WTC11 (cell line): ENCODE data around the gene RASSF3. TPM values are rescaled to one million over a fixed set of nuclear protein-coding genes. Genes with fewer than 3 reads are reported as not detected.

Experiments used
- ATAC-seq: fragments of 200-7000 bp; cut with Tn5 transposase; 2 replicates; pipeline ENCODE4 v1.10.0; 2021; ENCODE audit warnings: mild to moderate bottlenecking, moderate library complexity
- CTCF ChIA-PET: fragments of 300-600 bp; sonication (Branson Sonifier 250); formaldehyde crosslinking; loops from one replicate; lab custom pipeline; 2021; ENCODE audit warnings: antibody characterized with exemption; lab: Charles Lee
- POLR2A ChIA-PET: fragments of 350-600 bp; sonication (Branson Sonifier 250); formaldehyde crosslinking; loops from one replicate; lab custom pipeline; 2021; ENCODE audit warnings: antibody characterized with exemption; lab: Charles Lee
- DNase-seq: peaks from one replicate; pipeline ENCODE4 v3.0.0; 2021; ENCODE audit warnings: low spot score
- H3K27ac Mint-ChIP-seq: 2 replicates; pipeline ENCODE4 v1.8.0; 2021; ENCODE audit warnings: mixed read lengths
- H3K27me3 Mint-ChIP-seq: 2 replicates; pipeline ENCODE4 v1.8.0; 2021; ENCODE audit warnings: low read depth, mild to moderate bottlenecking, moderate library complexity, mixed read lengths
- H3K36me3 Mint-ChIP-seq: 2 replicates; pipeline ENCODE4 v1.8.0; 2021; ENCODE audit warnings: mixed read lengths
- H3K4me1 Mint-ChIP-seq: 2 replicates; pipeline ENCODE4 v1.8.0; 2022; ENCODE audit warnings: mixed read lengths
- H3K4me3 Mint-ChIP-seq: 2 replicates; pipeline ENCODE4 v1.8.0; 2021; ENCODE audit warnings: mild to moderate bottlenecking, moderate library complexity, mixed read lengths
- H3K9me3 Mint-ChIP-seq: 2 replicates; pipeline ENCODE4 v1.8.0; 2021; ENCODE audit warnings: mixed read lengths
- CREB1 ChIP-seq: sonication (generic); formaldehyde crosslinking; IDR thresholded peaks from 2 replicates; pipeline ENCODE4 v1.8.0; 2023; ENCODE audit warnings: mild to moderate bottlenecking, missing genetic modification reagents
- FOXP1 ChIP-seq: sonication (generic); formaldehyde crosslinking; IDR thresholded peaks from 2 replicates; pipeline ENCODE4 v1.8.0; 2022; ENCODE audit warnings: missing genetic modification reagents, mild to moderate bottlenecking, moderate library complexity, borderline replicate concordance
- GABPB1 ChIP-seq: sonication (generic); formaldehyde crosslinking; IDR thresholded peaks from 2 replicates; pipeline ENCODE4 v1.8.1; 2023; ENCODE audit warnings: mild to moderate bottlenecking, missing genetic modification reagents
- GTF2I ChIP-seq: fragments of 250-450 bp; sonication (Bioruptor Pico); conservative IDR thresholded peaks from 2 replicates; pipeline ENCODE4 v1.4.0; 2021; ENCODE audit warnings: mild to moderate bottlenecking
- HMGA2 ChIP-seq: fragments of 250-450 bp; sonication (Bioruptor Pico); IDR thresholded peaks from 2 replicates; pipeline ENCODE4 v1.4.0; 2021; ENCODE audit warnings: mild to moderate bottlenecking, moderate library complexity
- NR3C1 ChIP-seq: sonication (generic); formaldehyde crosslinking; conservative IDR thresholded peaks from 2 replicates; pipeline ENCODE4 v1.8.1; 2023; ENCODE audit warnings: low read depth, mild to moderate bottlenecking, missing genetic modification reagents
- OVOL2 ChIP-seq: fragments of 250-450 bp; sonication (Bioruptor Pico); IDR thresholded peaks from 2 replicates; pipeline ENCODE4 v1.9.0; 2021; ENCODE audit warnings: mild to moderate bottlenecking, borderline replicate concordance
- PRRX2 ChIP-seq: fragments of 250-450 bp; sonication (Bioruptor Pico); IDR thresholded peaks from 2 replicates; pipeline ENCODE4 v1.8.0; 2021; ENCODE audit warnings: mild to moderate bottlenecking
- RORB ChIP-seq: fragments of 250-450 bp; sonication (Bioruptor Pico); IDR thresholded peaks from 2 replicates; pipeline ENCODE4 v1.9.0; 2021; ENCODE audit warnings: mild to moderate bottlenecking
- SMAD3 ChIP-seq: sonication (generic); formaldehyde crosslinking; IDR thresholded peaks from 2 replicates; pipeline ENCODE4 v1.8.0; 2022; ENCODE audit warnings: missing genetic modification reagents, mild to moderate bottlenecking, borderline replicate concordance
- TCF7 ChIP-seq: sonication (generic); formaldehyde crosslinking; IDR thresholded peaks from 2 replicates; pipeline ENCODE4 v1.8.0; 2022; ENCODE audit warnings: mild to moderate bottlenecking, low read depth, missing genetic modification reagents, moderate library complexity
- ZMAT4 ChIP-seq: fragments of 250-450 bp; sonication (Bioruptor Pico); IDR thresholded peaks from 2 replicates; pipeline ENCODE4 v1.9.0; 2021; ENCODE audit warnings: mild to moderate bottlenecking
- ZNF425 ChIP-seq: fragments of 250-450 bp; sonication (Bioruptor Pico); conservative IDR thresholded peaks from 2 replicates; pipeline ENCODE4 v1.9.0; 2021; ENCODE audit warnings: mild to moderate bottlenecking
- ZNF532 ChIP-seq: fragments of 250-450 bp; sonication (Bioruptor Pico); IDR thresholded peaks from 2 replicates; pipeline ENCODE4 v1.9.0; 2021; ENCODE audit warnings: mild to moderate bottlenecking, borderline replicate concordance
- total RNA-seq: library from RNA; stranded (reverse); gene quantifications from 3 replicates; pipeline ENCODE4 v1.2.3, GENCODE V29; 2021
- TF ChIP-seq, protein P1 (sequence below): sonication (generic); formaldehyde crosslinking; IDR thresholded peaks from 2 replicates; pipeline ENCODE4 v1.8.0; 2023; ENCODE audit warnings: missing genetic modification reagents
- TF ChIP-seq, protein P2 (sequence below): sonication (generic); formaldehyde crosslinking; conservative IDR thresholded peaks from 2 replicates; pipeline ENCODE4 v1.8.1; 2022; ENCODE audit warnings: mild to moderate bottlenecking, missing genetic modification reagents
- TF ChIP-seq, protein P3 (sequence below): sonication (generic); formaldehyde crosslinking; IDR thresholded peaks from 2 replicates; pipeline ENCODE4 v1.8.1; 2023; ENCODE audit warnings: mild to moderate bottlenecking, moderate library complexity, missing genetic modification reagents

The RASSF3 gene
- total RNA-seq, 1 experiment from 2014 or later, result 54.7 TPM

DNA sequence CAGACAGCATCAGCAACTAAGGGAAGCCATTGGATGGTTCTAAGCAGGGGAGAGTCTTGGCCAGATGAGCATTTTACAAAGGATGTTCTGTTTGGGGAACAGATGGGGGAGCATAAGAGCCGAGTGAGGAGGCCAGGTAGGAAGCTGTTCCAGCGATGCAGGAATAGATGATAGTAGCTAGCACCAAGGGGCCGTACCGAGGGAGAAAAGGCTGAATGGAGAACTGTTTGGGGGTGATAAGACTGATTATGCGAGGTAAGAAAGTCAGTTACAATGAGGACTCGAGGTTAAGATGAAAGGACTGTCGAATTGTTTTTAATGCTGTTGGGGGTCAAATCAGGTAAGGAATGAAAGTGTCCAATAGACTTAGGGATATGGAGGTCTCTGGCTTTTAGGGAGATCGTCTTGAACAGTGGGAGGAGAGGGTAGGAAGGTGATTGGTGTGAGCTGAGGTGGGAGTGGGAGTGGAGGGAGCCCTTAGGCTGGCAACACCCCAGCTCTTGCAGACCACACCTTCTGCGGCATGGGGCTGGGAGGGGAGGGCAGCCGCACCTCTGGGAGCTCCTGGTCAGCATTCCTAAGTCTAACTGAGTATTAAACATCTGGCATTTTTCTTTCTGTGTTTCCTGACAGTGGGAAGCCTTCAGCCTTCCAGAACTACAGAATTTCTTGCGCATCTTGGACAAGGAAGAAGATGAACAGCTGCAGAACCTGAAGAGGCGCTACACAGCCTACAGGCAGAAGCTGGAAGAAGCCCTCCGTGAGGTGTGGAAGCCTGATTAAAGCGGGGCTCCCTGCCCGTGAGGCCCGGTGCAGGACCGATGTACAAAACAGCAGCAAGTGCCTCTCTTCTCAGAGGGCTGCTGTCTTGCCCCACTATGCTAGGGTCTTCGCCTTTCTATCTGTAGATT lies 84.1 kb downstream of the RASSF3 start:
- H3K36me3 Mint-ChIP-seq, result peaks cover 8% of the 10 kb centered on the region
- CTCF ChIA-PET, result interaction anchor here (1.0 to 5.5 kb wide), 9 partner anchors 12 to 145 kb away, joined by 3 to 83 read pairs (median 4); no protein-coding TSS in a partner anchor
- H3K27me3 Mint-ChIP-seq, result no peaks in the 10 kb centered on the region
- peaks cover 40% of the 10 kb centered on the region for H3K4me1 Mint-ChIP-seq
- no peak for DNase-seq
- TF ChIP-seq GABPB1 (CRISPR knock-in tag), result no peak
- no peak for TF ChIP-seq ZNF532 (CRISPR knock-in tag)
- TF ChIP-seq, protein P1, sequence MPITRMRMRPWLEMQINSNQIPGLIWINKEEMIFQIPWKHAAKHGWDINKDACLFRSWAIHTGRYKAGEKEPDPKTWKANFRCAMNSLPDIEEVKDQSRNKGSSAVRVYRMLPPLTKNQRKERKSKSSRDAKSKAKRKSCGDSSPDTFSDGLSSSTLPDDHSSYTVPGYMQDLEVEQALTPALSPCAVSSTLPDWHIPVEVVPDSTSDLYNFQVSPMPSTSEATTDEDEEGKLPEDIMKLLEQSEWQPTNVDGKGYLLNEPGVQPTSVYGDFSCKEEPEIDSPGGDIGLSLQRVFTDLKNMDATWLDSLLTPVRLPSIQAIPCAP (CRISPR knock-in tag), result no peak
- TF ChIP-seq ZMAT4 (CRISPR knock-in tag), result no peak
- TF ChIP-seq, protein P2, sequence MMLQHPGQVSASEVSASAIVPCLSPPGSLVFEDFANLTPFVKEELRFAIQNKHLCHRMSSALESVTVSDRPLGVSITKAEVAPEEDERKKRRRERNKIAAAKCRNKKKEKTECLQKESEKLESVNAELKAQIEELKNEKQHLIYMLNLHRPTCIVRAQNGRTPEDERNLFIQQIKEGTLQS (CRISPR knock-in tag), result no peak
- no peak for TF ChIP-seq HMGA2 (CRISPR knock-in tag)
- TF ChIP-seq GTF2I, result no peak
- no peak for TF ChIP-seq OVOL2 (CRISPR knock-in tag)
- TF ChIP-seq NR3C1 (CRISPR knock-in tag), result no peak
- no peak for TF ChIP-seq TCF7 (CRISPR knock-in tag)
- TF ChIP-seq CREB1 (CRISPR knock-in tag), result no peak
- no peak for TF ChIP-seq ZNF425 (CRISPR knock-in tag)
- TF ChIP-seq PRRX2 (CRISPR knock-in tag), result no peak
- TF ChIP-seq SMAD3 (CRISPR knock-in tag), result no peak
- no peak for TF ChIP-seq RORB (CRISPR knock-in tag)
- no peaks in the 10 kb centered on the region for H3K9me3 Mint-ChIP-seq
- POLR2A ChIA-PET, result interaction anchor here (1.1 kb wide), 1 partner anchor 145 kb away, joined by 3 read pairs; no protein-coding TSS in a partner anchor
- peak overlapping the region; percentile 32 for H3K27ac Mint-ChIP-seq
- no peak overlapping the region for H3K4me3 Mint-ChIP-seq
- ATAC-seq, result no peak

DNA sequence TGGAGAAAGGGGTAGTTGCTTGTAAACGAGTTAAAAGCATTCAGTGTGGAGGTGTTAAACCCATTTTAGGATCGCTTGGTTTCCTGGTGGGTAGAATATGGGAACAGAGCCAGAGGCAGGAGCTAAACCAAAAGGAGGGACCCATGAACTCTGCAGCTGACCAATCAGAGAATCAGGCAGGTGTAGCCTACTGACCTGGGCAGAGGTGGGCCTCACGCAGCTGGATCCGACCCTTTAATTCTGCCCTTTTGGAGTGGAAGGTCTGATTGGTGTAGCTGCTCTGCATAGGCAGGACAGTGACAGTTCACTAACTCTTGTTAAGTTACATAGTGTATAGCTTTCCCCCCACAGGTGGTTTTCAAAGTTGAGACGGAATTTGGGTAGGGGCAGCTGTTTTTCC lies 85.3 kb downstream of the RASSF3 start:
- no peak for DNase-seq
- H3K27ac Mint-ChIP-seq, result peak overlapping the region; percentile 90; the same call in 1 of the 2 replicates
- TF ChIP-seq, protein P3, sequence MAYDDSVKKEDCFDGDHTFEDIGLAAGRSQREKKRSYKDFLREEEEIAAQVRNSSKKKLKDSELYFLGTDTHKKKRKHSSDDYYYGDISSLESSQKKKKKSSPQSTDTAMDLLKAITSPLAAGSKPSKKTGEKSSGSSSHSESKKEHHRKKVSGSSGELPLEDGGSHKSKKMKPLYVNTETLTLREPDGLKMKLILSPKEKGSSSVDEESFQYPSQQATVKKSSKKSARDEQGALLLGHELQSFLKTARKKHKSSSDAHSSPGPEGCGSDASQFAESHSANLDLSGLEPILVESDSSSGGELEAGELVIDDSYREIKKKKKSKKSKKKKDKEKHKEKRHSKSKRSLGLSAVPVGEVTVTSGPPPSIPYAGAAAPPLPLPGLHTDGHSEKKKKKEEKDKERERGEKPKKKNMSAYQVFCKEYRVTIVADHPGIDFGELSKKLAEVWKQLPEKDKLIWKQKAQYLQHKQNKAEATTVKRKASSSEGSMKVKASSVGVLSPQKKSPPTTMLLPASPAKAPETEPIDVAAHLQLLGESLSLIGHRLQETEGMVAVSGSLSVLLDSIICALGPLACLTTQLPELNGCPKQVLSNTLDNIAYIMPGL (CRISPR knock-in tag), result no peak
- no peak for TF ChIP-seq FOXP1 (CRISPR knock-in tag)
- TF ChIP-seq, all 79 proteins: peak for 0
- ATAC-seq, result peak; percentile 11; the same call in 1 of the 2 replicates
- Mint-ChIP-seq H3K36me3 (peaks cover 11% of the 10 kb centered on the region), H3K27me3 (no peaks in the 10 kb centered on the region), H3K4me3 (no peak overlapping the region), H3K9me3 (no peaks in the 10 kb centered on the region), H3K4me1 (peaks cover 40% of the 10 kb centered on the region)
- ChIA-PET CTCF (interaction anchor here (0.6 to 5.5 kb wide), 9 partner anchors 15 to 190 kb away, joined by 3 to 83 read pairs (median 6); no protein-coding TSS in a partner anchor), POLR2A (interaction anchor here (0.5 to 1.1 kb wide), 4 partner anchors 53 to 146 kb away, joined by 3 read pairs; no protein-coding TSS in a partner anchor)
